Activated naive CD4-positive, alpha-beta T cell treated with Interleukin-2 at 50 U/mL for 16 hours (primary cell): ENCODE measurements around the gene PEA15.

Experiments
- DNase-seq: peaks from one replicate; pipeline ENCODE4 v3.0.0-alpha.2; 2020

PEA15 gene

GRCh38 chr1:160244209-160244608 lies 39.0 kb downstream of the PEA15 start:
- no peak for DNase-seq

GRCh38 chr1:160245434-160245833 lies 40.2 kb downstream of the PEA15 start:
- DNase-seq = no peak

- DNase-seq = no peak
Observed at GRCh38 chr1:160247053-160247452, 41.9 kb downstream of the PEA15 start.

GRCh38 chr1:160251011-160251410 lies 45.8 kb downstream of the PEA15 start:
- DNase-seq = no peak

GRCh38 chr1:160251687-160252526 lies 46.7 kb downstream of the PEA15 start:
- peak; percentile 49 for DNase-seq

- DNase-seq = no peak
Observed at GRCh38 chr1:160255781-160256300, 50.7 kb downstream of the PEA15 start.

GRCh38 chr1:160256396-160257046 lies 51.3 kb downstream of the PEA15 start:
- no peak for DNase-seq

- DNase-seq = no peak
Observed at GRCh38 chr1:160257411-160258015, 52.3 kb downstream of the PEA15 start.

- no peak for DNase-seq
Observed at GRCh38 chr1:160258177-160258798, 53.1 kb downstream of the PEA15 start.

GRCh38 chr1:160260406-160261382 lies 55.5 kb downstream of the PEA15 start:
- DNase-seq = no peak

- peak; percentile 81 for DNase-seq
Observed at GRCh38 chr1:160261556-160261892, 56.3 kb downstream of the PEA15 start.

- peak; percentile 99 for DNase-seq
Observed at GRCh38 chr1:160261893-160262794, 57.0 kb downstream of the PEA15 start, which contains the start of gene DCAF8. Gene DCAF8 (minus strand): TSS chr1:160262549. CDS start chr1:160244008, 18,541 bp downstream.

- no peak for DNase-seq
Observed at GRCh38 chr1:160264795-160265307, 59.7 kb downstream of the PEA15 start.
